Endothelial cell of umbilical vein (primary cell): ENCODE measurements around the gene ZMYM4.

Experiments used
- CTCF ChIP-seq, 2 donors: IDR thresholded peaks; 1 replicate in 1 of 2; 2 replicates in 1 of 2; pipeline ENCODE4 v1.5.1; 2011; ENCODE audit warnings: low read length in 2 of 2, mild to moderate bottlenecking in 2 of 2, moderate library complexity in 2 of 2, control low read depth in 1 of 2, inconsistent platforms in 1 of 2, low read depth in 1 of 2; ENCODE audit not compliant: insufficient read depth in 1 of 2; ENCODE audit errors: extremely low read depth in 1 of 2
- POLR2A ChIP-seq: IDR thresholded peaks from 2 replicates; pipeline ENCODE4 v1.6.1; 2012; ENCODE audit warnings: low read depth, mild to moderate bottlenecking, control low read depth, low read length
- POLR2AphosphoS5 ChIP-seq: IDR thresholded peaks from 2 replicates; pipeline ENCODE4 v1.6.1; 2012; ENCODE audit warnings: low read depth, mild to moderate bottlenecking, control low read depth, low read length, moderate library complexity; ENCODE audit not compliant: insufficient read depth

- TF ChIP-seq POLR2A (no peak), CTCF (IDR thresholded peaks at IDR 0.05; ENCODE audit: extremely low read depth in 1 of 2, insufficient read depth in 1 of 2, low read depth in 1 of 2, low read length in 2 of 2) (no peak), POLR2AphosphoS5 (no peak)
These were observed 175.4 kb downstream of the ZMYM4 start for GRCh38 chr1:35443768-35444518.
